HepG2 (cell line): ENCODE measurements around the gene SLC38A4. TPM values are rescaled to one million over a fixed set of nuclear protein-coding genes. Genes with fewer than 3 reads are reported as not detected.
A peak's percentile ranks its signal among the peaks of the same experiment; 100 is the strongest.

Experiments
- LCORL ChIP-seq, 2 experiments: fragments of 450-650 bp in 1 of 2; sonication (generic) in 1 of 2; formaldehyde crosslinking in 1 of 2; IDR thresholded peaks; 2 replicates each; pipeline versions ENCODE4 v1.5.0 to v1.6.1; 2017 to 2020; ENCODE audit warnings: antibody characterized with exemption in 1 of 2, missing genetic modification reagents in 1 of 2
- PITX1 ChIP-seq: sonication (generic); formaldehyde crosslinking; IDR thresholded peaks from 2 replicates; pipeline ENCODE4 v1.5.1; 2020; ENCODE audit warnings: mild to moderate bottlenecking, missing genetic modification reagents
- PTBP1 ChIP-seq: fragments of 200-400 bp; formaldehyde crosslinking; IDR thresholded peaks from 2 replicates; pipeline ENCODE4 v1.6.1; 2018; ENCODE audit warnings: low read length, low read depth; ENCODE audit not compliant: poor library complexity, severe bottlenecking
- SKI ChIP-seq: fragments of 450-650 bp; IDR thresholded peaks from one replicate; pipeline ENCODE4 v1.6.1; 2018; ENCODE audit warnings: mild to moderate bottlenecking; ENCODE audit not compliant: partially characterized antibody
- ZBTB42 ChIP-seq: sonication (generic); formaldehyde crosslinking; IDR thresholded peaks from 2 replicates; pipeline ENCODE4 v1.5.0; 2020; ENCODE audit warnings: mild to moderate bottlenecking, missing genetic modification reagents
- ZFP82 ChIP-seq: sonication (generic); formaldehyde crosslinking; IDR thresholded peaks from 2 replicates; pipeline ENCODE4 v1.5.1; 2020; ENCODE audit warnings: mild to moderate bottlenecking, missing genetic modification reagents, borderline replicate concordance
- ZNF563 ChIP-seq: sonication (generic); formaldehyde crosslinking; IDR thresholded peaks from 2 replicates; pipeline ENCODE4 v1.8.0; 2022; ENCODE audit warnings: mild to moderate bottlenecking, moderate library complexity, missing genetic modification reagents
- ZNF614 ChIP-seq: IDR thresholded peaks from 2 replicates; pipeline ENCODE4 v1.6.1; 2018; ENCODE audit warnings: missing biosample characterization, missing genetic modification reagents, inconsistent platforms, borderline replicate concordance
- ZNF772 ChIP-seq: sonication (generic); formaldehyde crosslinking; IDR thresholded peaks from 2 replicates; pipeline ENCODE4 v1.5.0; 2020; ENCODE audit warnings: mild to moderate bottlenecking, missing genetic modification reagents
- ZSCAN20 ChIP-seq: sonication (generic); formaldehyde crosslinking; IDR thresholded peaks from 2 replicates; pipeline ENCODE4 v1.4.0; 2020; ENCODE audit warnings: missing genetic modification reagents, mild to moderate bottlenecking, borderline replicate concordance
- polyA plus RNA-seq, 8 experiments: library from polyadenylated mRNA; depleted of rRNA in 3 of 8; stranded (reverse) in 7 of 8; unstranded in 1 of 8; fragments of >200 nt; fragmentation: Illumina TruSeq in 4 of 8; extraction: Trizol in 4 of 8; gene quantifications; 2 replicates each; pipeline versions ENCODE4 v1.2.1 to v1.2.3, GENCODE V29; 2011 to 2016; ENCODE audit warnings: low read depth in 4 of 8, missing spikeins in 1 of 8, mixed read lengths in 1 of 8; ENCODE audit not compliant: insufficient read depth in 1 of 8
- total RNA-seq, 5 experiments: library from RNA; depleted of rRNA; stranded (reverse); fragments of >200 nt; fragmentation: Illumina TruSeq; extraction: Trizol; gene quantifications; 2 replicates each; pipeline ENCODE4 v1.2.3, GENCODE V29; 2016; ENCODE audit warnings: low read depth in 1 of 5
- TF ChIP-seq, protein P1 (sequence below): sonication (generic); formaldehyde crosslinking; IDR thresholded peaks from 2 replicates; pipeline ENCODE4 v1.8.0; 2022; ENCODE audit warnings: mild to moderate bottlenecking, missing genetic modification reagents
- TF ChIP-seq, protein P2 (sequence below): sonication (generic); formaldehyde crosslinking; IDR thresholded peaks from 2 replicates; pipeline ENCODE4 v1.4.0; 2020; ENCODE audit warnings: missing genetic modification reagents
- TF ChIP-seq, protein P3 (sequence below): IDR thresholded peaks from 2 replicates; pipeline ENCODE4 v1.6.1; 2018; ENCODE audit warnings: missing genetic modification reagents, mild to moderate bottlenecking, missing compliant biosample characterization
- TF ChIP-seq, protein P4 (sequence below): sonication (generic); formaldehyde crosslinking; IDR thresholded peaks from 2 replicates; pipeline ENCODE4 v1.4.0; 2020; ENCODE audit warnings: missing genetic modification reagents, mild to moderate bottlenecking, borderline replicate concordance
- TF ChIP-seq, protein P5 (sequence below): sonication (generic); formaldehyde crosslinking; IDR thresholded peaks from 2 replicates; pipeline ENCODE4 v1.4.0; 2020; ENCODE audit warnings: mild to moderate bottlenecking, low read depth, missing genetic modification reagents
- TF ChIP-seq, protein P6 (sequence below), 2 experiments: fragments of 450-650 bp in 1 of 2; sonication (generic) in 1 of 2; formaldehyde crosslinking; IDR thresholded peaks; 2 replicates each; pipeline versions ENCODE4 v1.5.0 to v1.8.0; 2020 to 2022; ENCODE audit warnings: mild to moderate bottlenecking in 1 of 2, missing genetic modification reagents in 1 of 2

SLC38A4 gene
- total and polyA plus RNA-seq, 2 of the 13 experiments (the other 11 are each of a cell fraction or from before 2014, with no cell fraction given): 3.5 to 5.2 TPM

DNA sequence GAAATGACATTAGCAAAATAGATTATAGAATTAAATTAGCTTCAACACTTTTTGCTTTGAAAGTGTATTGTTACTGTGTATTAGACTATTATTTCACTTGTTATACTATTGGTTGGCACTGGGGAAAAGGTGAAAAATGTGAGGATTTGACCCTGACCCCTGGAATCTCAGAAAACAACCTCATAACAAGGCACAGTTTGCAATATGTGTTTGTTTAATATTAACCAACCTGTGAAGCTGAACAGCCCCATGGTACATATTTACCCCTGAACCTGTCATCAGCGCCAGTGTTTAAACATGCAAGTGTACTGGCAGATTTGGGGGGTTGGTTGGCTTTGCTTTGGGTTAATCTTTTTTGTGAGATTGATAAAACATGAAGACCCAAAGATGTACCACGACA lies 11.7 kb downstream of the SLC38A4 start (continued):
- TF ChIP-seq LCORL (IDR thresholded peaks at IDR 0.05) (no peak), LCORL (CRISPR knock-in tag; IDR thresholded peaks at IDR 0.05) (peak; percentile 89), ZNF614 (peak; percentile 74; the same call in 1 of the 2 replicates), ZSCAN20 (CRISPR knock-in tag) (0 out of 2 replicates have a peak, but pooled peaks have one; percentile 47), ZNF772 (CRISPR knock-in tag) (peak; percentile 41; the same call in 1 of the 2 replicates), PTBP1 (no peak), ZFP82 (CRISPR knock-in tag) (no peak), PITX1 (CRISPR knock-in tag) (peak; percentile 93), SKI (peak; percentile 81), ZNF563 (CRISPR knock-in tag) (no peak), ZBTB42 (CRISPR knock-in tag) (no peak)
- TF ChIP-seq, protein P1, sequence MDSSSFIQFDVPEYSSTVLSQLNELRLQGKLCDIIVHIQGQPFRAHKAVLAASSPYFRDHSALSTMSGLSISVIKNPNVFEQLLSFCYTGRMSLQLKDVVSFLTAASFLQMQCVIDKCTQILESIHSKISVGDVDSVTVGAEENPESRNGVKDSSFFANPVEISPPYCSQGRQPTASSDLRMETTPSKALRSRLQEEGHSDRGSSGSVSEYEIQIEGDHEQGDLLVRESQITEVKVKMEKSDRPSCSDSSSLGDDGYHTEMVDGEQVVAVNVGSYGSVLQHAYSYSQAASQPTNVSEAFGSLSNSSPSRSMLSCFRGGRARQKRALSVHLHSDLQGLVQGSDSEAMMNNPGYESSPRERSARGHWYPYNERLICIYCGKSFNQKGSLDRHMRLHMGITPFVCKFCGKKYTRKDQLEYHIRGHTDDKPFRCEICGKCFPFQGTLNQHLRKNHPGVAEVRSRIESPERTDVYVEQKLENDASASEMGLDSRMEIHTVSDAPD (CRISPR knock-in tag): 0 out of 2 replicates have a peak, but pooled peaks have one; percentile 54
- TF ChIP-seq, protein P2, sequence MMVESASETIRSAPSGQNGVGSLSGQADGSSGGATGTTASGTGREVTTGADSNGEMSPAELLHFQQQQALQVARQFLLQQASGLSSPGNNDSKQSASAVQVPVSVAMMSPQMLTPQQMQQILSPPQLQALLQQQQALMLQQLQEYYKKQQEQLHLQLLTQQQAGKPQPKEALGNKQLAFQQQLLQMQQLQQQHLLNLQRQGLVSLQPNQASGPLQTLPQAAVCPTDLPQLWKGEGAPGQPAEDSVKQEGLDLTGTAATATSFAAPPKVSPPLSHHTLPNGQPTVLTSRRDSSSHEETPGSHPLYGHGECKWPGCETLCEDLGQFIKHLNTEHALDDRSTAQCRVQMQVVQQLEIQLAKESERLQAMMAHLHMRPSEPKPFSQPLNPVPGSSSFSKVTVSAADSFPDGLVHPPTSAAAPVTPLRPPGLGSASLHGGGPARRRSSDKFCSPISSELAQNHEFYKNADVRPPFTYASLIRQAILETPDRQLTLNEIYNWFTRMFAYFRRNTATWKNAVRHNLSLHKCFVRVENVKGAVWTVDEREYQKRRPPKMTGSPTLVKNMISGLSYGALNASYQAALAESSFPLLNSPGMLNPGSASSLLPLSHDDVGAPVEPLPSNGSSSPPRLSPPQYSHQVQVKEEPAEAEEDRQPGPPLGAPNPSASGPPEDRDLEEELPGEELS (CRISPR knock-in tag): peak; percentile 96
- TF ChIP-seq, protein P3, sequence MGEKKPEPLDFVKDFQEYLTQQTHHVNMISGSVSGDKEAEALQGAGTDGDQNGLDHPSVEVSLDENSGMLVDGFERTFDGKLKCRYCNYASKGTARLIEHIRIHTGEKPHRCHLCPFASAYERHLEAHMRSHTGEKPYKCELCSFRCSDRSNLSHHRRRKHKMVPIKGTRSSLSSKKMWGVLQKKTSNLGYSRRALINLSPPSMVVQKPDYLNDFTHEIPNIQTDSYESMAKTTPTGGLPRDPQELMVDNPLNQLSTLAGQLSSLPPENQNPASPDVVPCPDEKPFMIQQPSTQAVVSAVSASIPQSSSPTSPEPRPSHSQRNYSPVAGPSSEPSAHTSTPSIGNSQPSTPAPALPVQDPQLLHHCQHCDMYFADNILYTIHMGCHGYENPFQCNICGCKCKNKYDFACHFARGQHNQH (CRISPR knock-in tag): peak; percentile 86
- TF ChIP-seq, protein P4, sequence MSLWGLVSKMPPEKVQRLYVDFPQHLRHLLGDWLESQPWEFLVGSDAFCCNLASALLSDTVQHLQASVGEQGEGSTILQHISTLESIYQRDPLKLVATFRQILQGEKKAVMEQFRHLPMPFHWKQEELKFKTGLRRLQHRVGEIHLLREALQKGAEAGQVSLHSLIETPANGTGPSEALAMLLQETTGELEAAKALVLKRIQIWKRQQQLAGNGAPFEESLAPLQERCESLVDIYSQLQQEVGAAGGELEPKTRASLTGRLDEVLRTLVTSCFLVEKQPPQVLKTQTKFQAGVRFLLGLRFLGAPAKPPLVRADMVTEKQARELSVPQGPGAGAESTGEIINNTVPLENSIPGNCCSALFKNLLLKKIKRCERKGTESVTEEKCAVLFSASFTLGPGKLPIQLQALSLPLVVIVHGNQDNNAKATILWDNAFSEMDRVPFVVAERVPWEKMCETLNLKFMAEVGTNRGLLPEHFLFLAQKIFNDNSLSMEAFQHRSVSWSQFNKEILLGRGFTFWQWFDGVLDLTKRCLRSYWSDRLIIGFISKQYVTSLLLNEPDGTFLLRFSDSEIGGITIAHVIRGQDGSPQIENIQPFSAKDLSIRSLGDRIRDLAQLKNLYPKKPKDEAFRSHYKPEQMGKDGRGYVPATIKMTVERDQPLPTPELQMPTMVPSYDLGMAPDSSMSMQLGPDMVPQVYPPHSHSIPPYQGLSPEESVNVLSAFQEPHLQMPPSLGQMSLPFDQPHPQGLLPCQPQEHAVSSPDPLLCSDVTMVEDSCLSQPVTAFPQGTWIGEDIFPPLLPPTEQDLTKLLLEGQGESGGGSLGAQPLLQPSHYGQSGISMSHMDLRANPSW (CRISPR knock-in tag): peak; percentile 53; the same call in 1 of the 2 replicates
- TF ChIP-seq, protein P5, sequence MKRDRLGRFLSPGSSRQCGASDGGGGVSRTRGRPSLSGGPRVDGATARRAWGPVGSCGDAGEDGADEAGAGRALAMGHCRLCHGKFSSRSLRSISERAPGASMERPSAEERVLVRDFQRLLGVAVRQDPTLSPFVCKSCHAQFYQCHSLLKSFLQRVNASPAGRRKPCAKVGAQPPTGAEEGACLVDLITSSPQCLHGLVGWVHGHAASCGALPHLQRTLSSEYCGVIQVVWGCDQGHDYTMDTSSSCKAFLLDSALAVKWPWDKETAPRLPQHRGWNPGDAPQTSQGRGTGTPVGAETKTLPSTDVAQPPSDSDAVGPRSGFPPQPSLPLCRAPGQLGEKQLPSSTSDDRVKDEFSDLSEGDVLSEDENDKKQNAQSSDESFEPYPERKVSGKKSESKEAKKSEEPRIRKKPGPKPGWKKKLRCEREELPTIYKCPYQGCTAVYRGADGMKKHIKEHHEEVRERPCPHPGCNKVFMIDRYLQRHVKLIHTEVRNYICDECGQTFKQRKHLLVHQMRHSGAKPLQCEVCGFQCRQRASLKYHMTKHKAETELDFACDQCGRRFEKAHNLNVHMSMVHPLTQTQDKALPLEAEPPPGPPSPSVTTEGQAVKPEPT (CRISPR knock-in tag): no peak
- TF ChIP-seq, protein P6, sequence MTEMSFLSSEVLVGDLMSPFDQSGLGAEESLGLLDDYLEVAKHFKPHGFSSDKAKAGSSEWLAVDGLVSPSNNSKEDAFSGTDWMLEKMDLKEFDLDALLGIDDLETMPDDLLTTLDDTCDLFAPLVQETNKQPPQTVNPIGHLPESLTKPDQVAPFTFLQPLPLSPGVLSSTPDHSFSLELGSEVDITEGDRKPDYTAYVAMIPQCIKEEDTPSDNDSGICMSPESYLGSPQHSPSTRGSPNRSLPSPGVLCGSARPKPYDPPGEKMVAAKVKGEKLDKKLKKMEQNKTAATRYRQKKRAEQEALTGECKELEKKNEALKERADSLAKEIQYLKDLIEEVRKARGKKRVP (CRISPR knock-in tag; IDR thresholded peaks at IDR 0.05): peak in 1 of 2 experiments; percentile 85; a peak in 2 of 4 replicates
